ENCODE measurements around the gene INHBB.

The INHBB gene

GRCh38 chr2:120398051-120398995, 52.4 kb downstream of the INHBB start:
- DNase-seq (ENCODE audit: low spot score) = no peak

GRCh38 chr2:120398996-120399888, 53.3 kb downstream of the INHBB start:
- no peak for DNase-seq (ENCODE audit: low spot score)

GRCh38 chr2:120399889-120400240, 53.9 kb downstream of the INHBB start:
- DNase-seq (ENCODE audit: low spot score) = no peak

- no peak for DNase-seq (ENCODE audit: low spot score)
Measured at GRCh38 chr2:120400551-120400950, 54.6 kb downstream of the INHBB start.

Data from CD4-positive, alpha-beta T cell treated with Interleukin-15 for 4 hours (primary cell).